ENCODE measurements around the gene NCKAP5L. TPM values are rescaled to one million over a fixed set of nuclear protein-coding genes. Genes with fewer than 3 reads are reported as not detected.
A peak's percentile ranks its signal among the peaks of the same experiment; 100 is the strongest.

NCKAP5L gene
- total and polyA plus RNA-seq, 2 donors (not counting 1 experiment from before 2014, with no cell fraction given) = 3.9 to 14.2 TPM

GRCh38 chr12:49843411-49843810, 15.2 kb upstream of the NCKAP5L start:
- peak overlapping the region; percentile 88 for H3K27ac ChIP-seq (ENCODE audit: insufficient read depth, low read length)
- H2AFZ ChIP-seq (ENCODE audit: low read length) = peak overlapping the region; percentile 93
- no peaks in the 10 kb centered on the region for H3K9me3 ChIP-seq (ENCODE audit: control insufficient read depth, insufficient read depth, low read depth, low read length)
- H3K4me1 ChIP-seq (ENCODE audit: control insufficient read depth, extremely low read depth, insufficient read depth, low read length) = no peaks in the 10 kb centered on the region
- peak overlapping the region; percentile 94 for H3K4me2 ChIP-seq (ENCODE audit: extremely low read depth, insufficient read depth, low read length)
- H3K9ac ChIP-seq (ENCODE audit: insufficient read depth, low read length) = peak overlapping the region; percentile 51
- peaks cover 3% of the 10 kb centered on the region for H3K79me2 ChIP-seq (ENCODE audit: control insufficient read depth, insufficient read depth, low read length)
- TF ChIP-seq EZH2 (IDR thresholded peaks at IDR 0.05; ENCODE audit: low read length, missing control alignments) = no peak
- TF ChIP-seq, protein P1, sequence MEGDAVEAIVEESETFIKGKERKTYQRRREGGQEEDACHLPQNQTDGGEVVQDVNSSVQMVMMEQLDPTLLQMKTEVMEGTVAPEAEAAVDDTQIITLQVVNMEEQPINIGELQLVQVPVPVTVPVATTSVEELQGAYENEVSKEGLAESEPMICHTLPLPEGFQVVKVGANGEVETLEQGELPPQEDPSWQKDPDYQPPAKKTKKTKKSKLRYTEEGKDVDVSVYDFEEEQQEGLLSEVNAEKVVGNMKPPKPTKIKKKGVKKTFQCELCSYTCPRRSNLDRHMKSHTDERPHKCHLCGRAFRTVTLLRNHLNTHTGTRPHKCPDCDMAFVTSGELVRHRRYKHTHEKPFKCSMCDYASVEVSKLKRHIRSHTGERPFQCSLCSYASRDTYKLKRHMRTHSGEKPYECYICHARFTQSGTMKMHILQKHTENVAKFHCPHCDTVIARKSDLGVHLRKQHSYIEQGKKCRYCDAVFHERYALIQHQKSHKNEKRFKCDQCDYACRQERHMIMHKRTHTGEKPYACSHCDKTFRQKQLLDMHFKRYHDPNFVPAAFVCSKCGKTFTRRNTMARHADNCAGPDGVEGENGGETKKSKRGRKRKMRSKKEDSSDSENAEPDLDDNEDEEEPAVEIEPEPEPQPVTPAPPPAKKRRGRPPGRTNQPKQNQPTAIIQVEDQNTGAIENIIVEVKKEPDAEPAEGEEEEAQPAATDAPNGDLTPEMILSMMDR (conservative IDR thresholded peaks at IDR 0.05 in 1 of 2, IDR thresholded peaks at IDR 0.05 in 1 of 2; ENCODE audit: low read depth in 1 of 2, low read length in 2 of 2) = no peak
- no peaks in the 10 kb centered on the region for H4K20me1 ChIP-seq (ENCODE audit: control insufficient read depth, extremely low read depth, insufficient read depth, low read length)
- no peaks in the 10 kb centered on the region for H3K36me3 ChIP-seq (ENCODE audit: control insufficient read depth, insufficient read depth, low read length)
- peak overlapping the region; percentile 85 to 91 (median 90) for H3K4me3 ChIP-seq (replicated peaks in 1 of 4; ENCODE audit: control extremely low read depth in 1 of 4, insufficient read depth in 1 of 4, low read depth in 3 of 4, low read length in 4 of 4)
- H3K27me3 ChIP-seq (ENCODE audit: control insufficient read depth, insufficient read depth, low read length) = peaks cover 4% of the 10 kb centered on the region
- DNase-seq (ENCODE audit: low read depth in 2 of 2) = no peak

GRCh38 chr12:49842519-49843352, 14.5 kb upstream of the NCKAP5L start, which contains the start of gene BCDIN3D:
Gene BCDIN3D, minus strand, starts transcription at chr12:49843106. Its CDS starts 19 bp downstream, at chr12:49843087.
- Histone ChIP-seq H2AFZ (ENCODE audit: low read length) (peak within 1 kb of the TSS; percentile 93), H3K9ac (ENCODE audit: insufficient read depth, low read length) (peak within 1 kb of the TSS; percentile 78), H3K27ac (ENCODE audit: insufficient read depth, low read length) (peak within 1 kb of the TSS; percentile 88), H3K4me2 (ENCODE audit: extremely low read depth, insufficient read depth, low read length) (peak within 1 kb of the TSS; percentile 94), H3K27me3 (ENCODE audit: control insufficient read depth, insufficient read depth, low read length) (no peaks in the 10 kb centered on the region), H4K20me1 (ENCODE audit: control insufficient read depth, extremely low read depth, insufficient read depth, low read length) (no peaks in the 10 kb centered on the region), H3K4me1 (ENCODE audit: control insufficient read depth, extremely low read depth, insufficient read depth, low read length) (no peaks in the 10 kb centered on the region), H3K9me3 (ENCODE audit: control insufficient read depth, insufficient read depth, low read depth, low read length) (no peaks in the 10 kb centered on the region), H3K4me3 (replicated peaks in 1 of 4; ENCODE audit: control extremely low read depth in 1 of 4, insufficient read depth in 1 of 4, low read depth in 3 of 4, low read length in 4 of 4) (peak within 1 kb of the TSS; percentile 85 to 91 (median 90)), H3K79me2 (ENCODE audit: control insufficient read depth, insufficient read depth, low read length) (peaks cover 3% of the 10 kb centered on the region), H3K36me3 (ENCODE audit: control insufficient read depth, insufficient read depth, low read length) (no peaks in the 10 kb centered on the region)
- peak; percentile 89 to 92 for DNase-seq (ENCODE audit: low read depth in 2 of 2)
- no peak for TF ChIP-seq EZH2 (IDR thresholded peaks at IDR 0.05; ENCODE audit: low read length, missing control alignments)
- TF ChIP-seq, protein P1 (conservative IDR thresholded peaks at IDR 0.05 in 1 of 2, IDR thresholded peaks at IDR 0.05 in 1 of 2; ENCODE audit: low read depth in 1 of 2, low read length in 2 of 2) = no peak

DNA sequence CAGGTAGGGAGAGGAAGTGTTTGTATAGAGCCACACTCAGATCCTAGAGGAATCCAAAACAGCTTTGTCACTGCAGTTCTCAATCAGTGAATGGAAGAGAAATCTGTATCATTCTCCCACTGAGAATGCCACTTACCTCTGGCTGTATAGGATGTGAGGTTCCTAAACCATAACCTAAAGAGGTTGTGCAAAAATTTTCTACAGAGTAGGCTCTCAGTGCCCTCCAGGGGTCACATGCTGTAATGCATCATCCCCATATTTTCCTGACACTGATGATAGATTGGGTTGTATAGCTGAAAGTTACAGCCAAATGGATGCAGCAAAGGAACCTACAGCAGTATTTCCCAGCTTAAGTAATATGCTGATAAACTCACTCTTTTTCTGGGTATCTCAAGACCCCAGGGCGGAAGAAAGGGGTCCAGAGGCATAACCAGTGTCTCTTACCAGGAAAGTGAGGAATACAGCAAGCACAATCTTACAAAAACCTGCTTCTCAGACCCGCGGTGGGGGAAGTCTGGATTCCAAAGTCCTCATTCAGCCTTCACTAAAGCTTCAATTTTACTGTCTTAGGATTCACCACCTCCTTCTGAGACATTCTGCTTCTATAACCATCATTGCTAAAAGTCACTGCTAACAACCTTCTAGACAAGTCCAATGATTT, 10.9 kb upstream of the NCKAP5L start:
- TF ChIP-seq, protein P1 (conservative IDR thresholded peaks at IDR 0.05 in 1 of 2, IDR thresholded peaks at IDR 0.05 in 1 of 2; ENCODE audit: low read depth in 1 of 2, low read length in 2 of 2) = peak; percentile 56 to 68
- no peak for TF ChIP-seq EZH2 (IDR thresholded peaks at IDR 0.05; ENCODE audit: low read length, missing control alignments)
- Histone ChIP-seq H3K27me3 (ENCODE audit: control insufficient read depth, insufficient read depth, low read length) (no peaks in the 10 kb centered on the region), H3K4me3 (replicated peaks in 1 of 4; ENCODE audit: control extremely low read depth in 1 of 4, insufficient read depth in 1 of 4, low read depth in 3 of 4, low read length in 4 of 4) (no peak overlapping the region), H3K27ac (ENCODE audit: insufficient read depth, low read length) (no peak overlapping the region), H3K4me2 (ENCODE audit: extremely low read depth, insufficient read depth, low read length) (no peak overlapping the region), H2AFZ (ENCODE audit: low read length) (no peak overlapping the region), H3K9me3 (ENCODE audit: control insufficient read depth, insufficient read depth, low read depth, low read length) (no peaks in the 10 kb centered on the region), H3K4me1 (ENCODE audit: control insufficient read depth, extremely low read depth, insufficient read depth, low read length) (no peaks in the 10 kb centered on the region), H4K20me1 (ENCODE audit: control insufficient read depth, extremely low read depth, insufficient read depth, low read length) (no peaks in the 10 kb centered on the region), H3K79me2 (ENCODE audit: control insufficient read depth, insufficient read depth, low read length) (peaks cover 3% of the 10 kb centered on the region), H3K36me3 (ENCODE audit: control insufficient read depth, insufficient read depth, low read length) (no peaks in the 10 kb centered on the region), H3K9ac (ENCODE audit: insufficient read depth, low read length) (no peak overlapping the region)
- peak; percentile 21 to 60 for DNase-seq (ENCODE audit: low read depth in 2 of 2)

Data from fibroblast of lung (primary cell).